Measurements from ENCODE around the gene RAB31. TPM values are rescaled to one million over a fixed set of nuclear protein-coding genes. Genes with fewer than 3 reads are reported as not detected.

Gene RAB31
- total and polyA plus RNA-seq, 10 donors, result 12.3 to 112 (median 72.6) TPM

GRCh38 chr18:9709304-9709877 is 1.3 kb downstream of the RAB31 start:
- H3K4me1 ChIP-seq, result peaks cover 14 to 94% (median 54%) of the 10 kb centered on the region in 6 donors
- peak overlapping the region; percentile 78 to 97 (median 91) for H3K27ac ChIP-seq
- intact Hi-C loops (cut with DNase I; ENCODE audit: low total_unique reads), result no loop called here
- DNase-seq, result no peak
- H3K4me3 ChIP-seq, result peak overlapping the region; percentile 58 to 75 (median 66)
- no peaks in the 10 kb centered on the region for H3K9me3 ChIP-seq
- TF ChIP-seq CTCF (IDR thresholded peaks at IDR 0.05 in 8 of 11, conservative IDR thresholded peaks at IDR 0.05 in 3 of 11), result no peak
- no peak for TF ChIP-seq POLR2AphosphoS5 (IDR thresholded peaks at IDR 0.05)
- TF ChIP-seq POLR2A (IDR thresholded peaks at IDR 0.05), result no peak
- H3K36me3 ChIP-seq, result no peaks in the 10 kb centered on the region
- peaks cover 0 to 37% (median 0%) of the 10 kb centered on the region in 7 donors for H3K27me3 ChIP-seq (replicated peaks in 1 of 7)
- WGBS, 5 donors, result 20 to 26% (median 23%) methylated on average over 18 of the region's 18 CpGs

GRCh38 chr18:9710037-9710436 is 1.9 kb downstream of the RAB31 start:
- H3K4me1 ChIP-seq, result peaks cover 14 to 96% (median 57%) of the 10 kb centered on the region in 6 donors
- H3K36me3 ChIP-seq, result no peaks in the 10 kb centered on the region
- H3K27me3 ChIP-seq (replicated peaks in 1 of 7), result peaks cover 0 to 37% (median 0%) of the 10 kb centered on the region in 7 donors
- intact Hi-C loops (cut with DNase I; ENCODE audit: low total_unique reads), result no loop called here
- 71 to 85% (median 81%) methylated on average over 4 of the region's 4 CpGs for WGBS, 5 donors
- H3K27ac ChIP-seq, result peak overlapping the region in 7 of 8 donors; percentile 85 to 97 (median 92)
- H3K9me3 ChIP-seq, result no peaks in the 10 kb centered on the region
- H3K4me3 ChIP-seq, result peak overlapping the region; percentile 58 to 75 (median 66)
- no peak for DNase-seq
- TF ChIP-seq CTCF (IDR thresholded peaks at IDR 0.05 in 8 of 11, conservative IDR thresholded peaks at IDR 0.05 in 3 of 11) (no peak), POLR2A (IDR thresholded peaks at IDR 0.05) (no peak), POLR2AphosphoS5 (IDR thresholded peaks at IDR 0.05) (no peak)

- peaks cover 14 to 98% (median 68%) of the 10 kb centered on the region in 6 donors for H3K4me1 ChIP-seq
- no peaks in the 10 kb centered on the region for H3K9me3 ChIP-seq
- DNase-seq, result no peak
- WGBS, 5 donors, result 65 to 75% (median 70%) methylated on average over 7 of the region's 7 CpGs
- TF ChIP-seq POLR2AphosphoS5 (IDR thresholded peaks at IDR 0.05) (peak in 1 of 3 donors; percentile 17), CTCF (IDR thresholded peaks at IDR 0.05 in 8 of 11, conservative IDR thresholded peaks at IDR 0.05 in 3 of 11) (no peak), POLR2A (IDR thresholded peaks at IDR 0.05) (no peak)
- H3K4me3 ChIP-seq, result peak overlapping the region in 1 of 8 donors; percentile 75
- intact Hi-C loops (cut with DNase I; ENCODE audit: low total_unique reads), result no loop called here
- H3K27ac ChIP-seq, result peak overlapping the region in 7 of 8 donors; percentile 45 to 97 (median 92)
- peaks cover 0 to 37% (median 0%) of the 10 kb centered on the region in 7 donors for H3K27me3 ChIP-seq (replicated peaks in 1 of 7)
- no peaks in the 10 kb centered on the region for H3K36me3 ChIP-seq
Observed at GRCh38 chr18:9711361-9712129, 3.4 kb downstream of the RAB31 start.

GRCh38 chr18:9712130-9712577 is 4.1 kb downstream of the RAB31 start:
- Histone ChIP-seq H3K9me3 (no peaks in the 10 kb centered on the region), H3K27me3 (replicated peaks in 1 of 7) (peaks cover 0 to 37% (median 0%) of the 10 kb centered on the region in 7 donors), H3K4me3 (peak overlapping the region in 1 of 8 donors; percentile 75), H3K36me3 (peaks cover 0 to under 1% (median 0%) of the 10 kb centered on the region in 6 donors), H3K27ac (peak overlapping the region in 7 of 8 donors; percentile 45 to 97 (median 92)), H3K4me1 (peaks cover 14 to 98% (median 67%) of the 10 kb centered on the region in 6 donors)
- no peak for DNase-seq
- intact Hi-C loops (cut with DNase I; ENCODE audit: low total_unique reads), result no loop called here
- no peak for TF ChIP-seq CTCF (IDR thresholded peaks at IDR 0.05 in 8 of 11, conservative IDR thresholded peaks at IDR 0.05 in 3 of 11)
- TF ChIP-seq POLR2A (IDR thresholded peaks at IDR 0.05), result no peak
- TF ChIP-seq POLR2AphosphoS5 (IDR thresholded peaks at IDR 0.05), result no peak
- 69 to 87% (median 70%) methylated on average over 5 of the region's 5 CpGs for WGBS, 5 donors
